Transverse colon (tissue), 3 donors: ENCODE data around the gene TNFAIP8L3.

Experiments
- EP300 ChIP-seq: sonication (generic); formaldehyde crosslinking; IDR thresholded peaks from one replicate; pipeline ENCODE4 v1.6.1; 2017; ENCODE audit warnings: antibody characterized with exemption, low read depth
- POLR2A ChIP-seq: fragments of 450-650 bp; IDR thresholded peaks from one replicate; pipeline ENCODE4 v1.6.1; 2016; ENCODE audit warnings: antibody characterized with exemption, mild to moderate bottlenecking, moderate library complexity
- TF ChIP-seq, protein P1 (sequence below), 5 experiments: fragments of 200-600 bp in 3 of 5; fragments of 450-650 bp in 2 of 5; sonication (generic) in 3 of 5; IDR thresholded peaks; 1 replicate in 2 of 5; 2 replicates in 3 of 5; pipeline ENCODE4 v1.5.1; 2016 to 2017; ENCODE audit warnings: antibody characterized with exemption in 5 of 5, inconsistent platforms in 3 of 5, mild to moderate bottlenecking in 2 of 5, moderate library complexity in 1 of 5

- TF ChIP-seq POLR2A (no peak), EP300 (no peak)
- TF ChIP-seq, protein P1, sequence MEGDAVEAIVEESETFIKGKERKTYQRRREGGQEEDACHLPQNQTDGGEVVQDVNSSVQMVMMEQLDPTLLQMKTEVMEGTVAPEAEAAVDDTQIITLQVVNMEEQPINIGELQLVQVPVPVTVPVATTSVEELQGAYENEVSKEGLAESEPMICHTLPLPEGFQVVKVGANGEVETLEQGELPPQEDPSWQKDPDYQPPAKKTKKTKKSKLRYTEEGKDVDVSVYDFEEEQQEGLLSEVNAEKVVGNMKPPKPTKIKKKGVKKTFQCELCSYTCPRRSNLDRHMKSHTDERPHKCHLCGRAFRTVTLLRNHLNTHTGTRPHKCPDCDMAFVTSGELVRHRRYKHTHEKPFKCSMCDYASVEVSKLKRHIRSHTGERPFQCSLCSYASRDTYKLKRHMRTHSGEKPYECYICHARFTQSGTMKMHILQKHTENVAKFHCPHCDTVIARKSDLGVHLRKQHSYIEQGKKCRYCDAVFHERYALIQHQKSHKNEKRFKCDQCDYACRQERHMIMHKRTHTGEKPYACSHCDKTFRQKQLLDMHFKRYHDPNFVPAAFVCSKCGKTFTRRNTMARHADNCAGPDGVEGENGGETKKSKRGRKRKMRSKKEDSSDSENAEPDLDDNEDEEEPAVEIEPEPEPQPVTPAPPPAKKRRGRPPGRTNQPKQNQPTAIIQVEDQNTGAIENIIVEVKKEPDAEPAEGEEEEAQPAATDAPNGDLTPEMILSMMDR (IDR thresholded peaks at IDR 0.05) = no peak
These were observed 2.1 kb downstream of the TNFAIP8L3 start for GRCh38 chr15:51092480-51093040.
